Measurements from ENCODE around the gene SMPD3.
"Not testable (repeated sequence)": the region's sequence is repeated elsewhere in the genome, so short reads cannot be mapped to it uniquely, and the experiment has no call there.

Gene SMPD3

GRCh38 chr16:68448360-68448970, at the start of gene SMPD3:
SMPD3 (minus strand) TSS chr16:68448508; CDS start chr16:68372181, 76,327 bp downstream.
- DNase-seq: peak; percentile 86

- no peak for DNase-seq
These were observed 48.4 kb upstream of the SMPD3 start for GRCh38 chr16:68496689-68497088.

GRCh38 chr16:68494261-68494660, 46.0 kb upstream of the SMPD3 start:
- not testable (repeated sequence) for DNase-seq

GRCh38 chr16:68493412-68494070, 45.2 kb upstream of the SMPD3 start:
- DNase-seq: no peak

GRCh38 chr16:68492543-68493411, 44.5 kb upstream of the SMPD3 start:
- no peak for DNase-seq

GRCh38 chr16:68492151-68492542, 43.8 kb upstream of the SMPD3 start:
- no peak for DNase-seq

- no peak for DNase-seq
These were observed 43.3 kb upstream of the SMPD3 start for GRCh38 chr16:68491576-68491950.

- DNase-seq: no peak
These were observed 42.7 kb upstream of the SMPD3 start for GRCh38 chr16:68490829-68491575.

GRCh38 chr16:68490358-68490757, 42.0 kb upstream of the SMPD3 start:
- no peak for DNase-seq

GRCh38 chr16:68488554-68488953, 40.2 kb upstream of the SMPD3 start:
- no peak for DNase-seq

- no peak for DNase-seq
These were observed 39.4 kb upstream of the SMPD3 start for GRCh38 chr16:68487669-68488068.

- no peak for DNase-seq
These were observed 38.9 kb upstream of the SMPD3 start for GRCh38 chr16:68487203-68487514.

- DNase-seq: no peak
These were observed 38.3 kb upstream of the SMPD3 start for GRCh38 chr16:68486502-68487202.

- no peak for DNase-seq
These were observed 33.3 kb upstream of the SMPD3 start for GRCh38 chr16:68481636-68482035.

- DNase-seq: no peak
These were observed 32.0 kb upstream of the SMPD3 start for GRCh38 chr16:68480084-68480995.

GRCh38 chr16:68479271-68479670, 31.0 kb upstream of the SMPD3 start:
- DNase-seq: no peak

GRCh38 chr16:68478526-68479250, 30.4 kb upstream of the SMPD3 start:
- DNase-seq: no peak

- no peak for DNase-seq
These were observed 26.8 kb upstream of the SMPD3 start for GRCh38 chr16:68475071-68475470.

GRCh38 chr16:68473358-68474070, 25.2 kb upstream of the SMPD3 start:
- DNase-seq: no peak

GRCh38 chr16:68472581-68472980, 24.3 kb upstream of the SMPD3 start:
- DNase-seq: no peak
